NB4 (cell line): ENCODE measurements around the gene EID3.

ENCODE experiments used
- MAX ChIP-seq: IDR thresholded peaks from 2 replicates; pipeline ENCODE4 v1.6.1; 2011; ENCODE audit warnings: low read depth, low read length
- POLR2A ChIP-seq: IDR thresholded peaks from 2 replicates; pipeline ENCODE4 v1.6.1; 2011; ENCODE audit warnings: mild to moderate bottlenecking; ENCODE audit not compliant: insufficient read length; ENCODE audit errors: extremely low read depth
- TF ChIP-seq, protein P1 (sequence below): IDR thresholded peaks from one replicate; pipeline ENCODE4 v1.5.1; 2012; ENCODE audit warnings: low read depth, low read length

GRCh38 chr12:104342635-104343249 lies 39.2 kb downstream of the EID3 start:
- TF ChIP-seq, protein P1, sequence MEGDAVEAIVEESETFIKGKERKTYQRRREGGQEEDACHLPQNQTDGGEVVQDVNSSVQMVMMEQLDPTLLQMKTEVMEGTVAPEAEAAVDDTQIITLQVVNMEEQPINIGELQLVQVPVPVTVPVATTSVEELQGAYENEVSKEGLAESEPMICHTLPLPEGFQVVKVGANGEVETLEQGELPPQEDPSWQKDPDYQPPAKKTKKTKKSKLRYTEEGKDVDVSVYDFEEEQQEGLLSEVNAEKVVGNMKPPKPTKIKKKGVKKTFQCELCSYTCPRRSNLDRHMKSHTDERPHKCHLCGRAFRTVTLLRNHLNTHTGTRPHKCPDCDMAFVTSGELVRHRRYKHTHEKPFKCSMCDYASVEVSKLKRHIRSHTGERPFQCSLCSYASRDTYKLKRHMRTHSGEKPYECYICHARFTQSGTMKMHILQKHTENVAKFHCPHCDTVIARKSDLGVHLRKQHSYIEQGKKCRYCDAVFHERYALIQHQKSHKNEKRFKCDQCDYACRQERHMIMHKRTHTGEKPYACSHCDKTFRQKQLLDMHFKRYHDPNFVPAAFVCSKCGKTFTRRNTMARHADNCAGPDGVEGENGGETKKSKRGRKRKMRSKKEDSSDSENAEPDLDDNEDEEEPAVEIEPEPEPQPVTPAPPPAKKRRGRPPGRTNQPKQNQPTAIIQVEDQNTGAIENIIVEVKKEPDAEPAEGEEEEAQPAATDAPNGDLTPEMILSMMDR: no peak
- TF ChIP-seq POLR2A (no peak), MAX (no peak)
